ENCODE data around the gene GATB.
A peak's percentile ranks its signal among the peaks of the same experiment; 100 is the strongest.

GATB gene

GRCh38 chr4:151643564-151643963 is 117.2 kb downstream of the GATB start:
- DNase-seq, result no peak

- DNase-seq, result no peak
Observed at GRCh38 chr4:151641983-151642382, 118.8 kb downstream of the GATB start.

- peak; percentile 7 for DNase-seq
Observed at GRCh38 chr4:151641167-151641566, 119.6 kb downstream of the GATB start.

GRCh38 chr4:151640381-151640780 is 120.4 kb downstream of the GATB start:
- DNase-seq, result no peak

- DNase-seq, result no peak
Observed at GRCh38 chr4:151638295-151638858, 122.4 kb downstream of the GATB start.

GRCh38 chr4:151631349-151631748 is 129.5 kb downstream of the GATB start:
- DNase-seq, result no peak

GRCh38 chr4:151629097-151629783 is 131.6 kb downstream of the GATB start:
- no peak for DNase-seq

GRCh38 chr4:151628001-151628608 is 132.7 kb downstream of the GATB start:
- no peak for DNase-seq

GRCh38 chr4:151627491-151627890 is 133.3 kb downstream of the GATB start:
- DNase-seq, result peak; percentile 16

GRCh38 chr4:151626751-151627150 is 134.1 kb downstream of the GATB start:
- no peak for DNase-seq

- DNase-seq, result no peak
Observed at GRCh38 chr4:151626228-151626627, 134.6 kb downstream of the GATB start.

- DNase-seq, result peak; percentile 28
Observed at GRCh38 chr4:151624626-151625565, 135.9 kb downstream of the GATB start.

Data from fibroblast of upper back skin (primary cell).